Psoas muscle (tissue), 8 donors: Measurements from ENCODE around the gene FTO. TPM values are rescaled to one million over a fixed set of nuclear protein-coding genes. Genes with fewer than 3 reads are reported as not detected.

Experiments
- ATAC-seq, 4 donors: fragments of 200-7000 bp; cut with Tn5 transposase; one replicate each; pipeline ENCODE4 v1.9.1; 2020; ENCODE audit warnings: moderate library complexity in 3 of 4, mild to moderate bottlenecking in 2 of 4
- DNase-seq, 2 donors: peaks; one replicate each; pipeline ENCODE4 v3.0.0-alpha.2; 2020
- H3K27ac ChIP-seq: fragments of 200-600 bp; one replicate; pipeline ENCODE4 v1.8.0; 2022
- H3K27me3 ChIP-seq, 3 donors: fragments of 200-600 bp in 1 of 3; one replicate each; pipeline versions ENCODE4 v1.6.1 to v1.8.0; 2013 to 2022; ENCODE audit warnings: low read length in 2 of 3, mild to moderate bottlenecking in 2 of 3, moderate library complexity in 1 of 3; ENCODE audit not compliant: insufficient read depth in 3 of 3
- H3K36me3 ChIP-seq, 2 donors: fragments of 200-600 bp in 1 of 2; one replicate each; pipeline versions ENCODE4 v1.6.1 to v1.8.0; 2013 to 2022; ENCODE audit warnings: low read depth in 1 of 2, mild to moderate bottlenecking in 1 of 2, moderate library complexity in 1 of 2; ENCODE audit not compliant: insufficient read depth in 1 of 2
- H3K4me1 ChIP-seq: fragments of 200-600 bp; one replicate; pipeline ENCODE4 v1.8.0; 2022
- H3K4me3 ChIP-seq: fragments of 200-600 bp; one replicate; pipeline ENCODE4 v1.8.0; 2022; ENCODE audit warnings: mild to moderate bottlenecking
- H3K9me3 ChIP-seq: fragments of 200-600 bp; one replicate; pipeline ENCODE4 v1.8.0; 2022
- CTCF ChIP-seq: fragments of 200-600 bp; IDR thresholded peaks from one replicate; pipeline ENCODE4 v1.8.0; 2022; ENCODE audit warnings: antibody characterized with exemption
- WGBS, 3 donors: extraction: QIAGEN DNeasy Blood & Tissue Kit; methylation state at CpG; one replicate each; pipeline versions ENCODE4 v1.1.6 to v1.1.7; 2013; 5-methylcytosine and 5-hydroxymethylcytosine counted together
- intact Hi-C, 2 donors: fragments of 100-400 bp; cut with DNase I; formaldehyde crosslinking; loops; one replicate each; pipeline versions ENCODE4 v1.11.0 to v1.14.2; 2022
- polyA plus RNA-seq, 3 donors: library from polyadenylated mRNA; stranded (reverse); fragments of 200-250 nt; gene quantifications; one replicate each; pipeline ENCODE4 v1.2.3, GENCODE V29; 2013
- total RNA-seq, 4 donors: library from RNA; stranded (reverse); fragmentation: NEBNext Ultra II Directional in 2 of 4; extraction: Animal tissue kit (Norgen Biotek cat#: 25700) in 2 of 4; gene quantifications; one replicate each; pipeline versions ENCODE4 v1.2.1 to v1.2.4, GENCODE V29; 2021 to 2023
- donor health status: healthy with polysubstance abuse.
- donor health status: DM: no; HTN: no; CAD: no; lungs with moderate emphysema.
- donor health status: Bipolar disorder and iron deficiency.
- donor health status: healthy.
- donor health status: DM: yes; HTN: yes; CAD: no.
- donor health status: DM: no; HTN: no; CAD: no.
- donor health status: DM: no; HTN: no; CAD: no.
- donor health status: DM: yes; HTN: yes; CAD: no.

The FTO gene
- total and polyA plus RNA-seq, 7 donors, result 14.2 to 67.6 (median 47.4) TPM

DNA sequence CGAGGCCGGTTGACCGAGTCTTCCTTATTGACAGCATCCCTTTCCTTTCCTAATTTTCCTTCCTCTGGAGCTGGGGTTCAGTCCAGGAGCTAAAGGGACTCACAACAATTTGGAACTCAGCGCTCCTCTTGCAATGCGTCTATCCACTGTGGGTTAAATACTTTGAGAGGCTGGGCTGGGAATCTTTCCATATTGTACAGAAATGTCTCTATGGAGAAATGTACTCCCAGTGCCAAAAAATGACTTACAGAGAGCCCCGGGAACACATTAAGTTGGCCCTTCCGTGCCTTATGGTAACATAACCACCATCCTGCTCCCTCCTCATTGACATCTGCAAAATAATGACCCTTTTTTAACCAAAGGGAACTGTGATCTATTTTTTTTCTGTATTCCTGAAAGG, 192.8 kb downstream of the FTO start:
- no peak overlapping the region for H3K4me3 ChIP-seq
- H3K36me3 ChIP-seq, result no peaks in the 10 kb centered on the region
- H3K27me3 ChIP-seq, result no peaks in the 10 kb centered on the region
- no peak for DNase-seq
- ATAC-seq, result no peak
- H3K9me3 ChIP-seq, result no peaks in the 10 kb centered on the region
- no peak overlapping the region for H3K27ac ChIP-seq
- intact Hi-C loops, result no loop called here
- H3K4me1 ChIP-seq, result peaks cover 23% of the 10 kb centered on the region
- WGBS, 3 donors, result 70 to 78% (median 72%) methylated on average over 7 of the region's 7 CpGs
- TF ChIP-seq CTCF, result no peak

DNA sequence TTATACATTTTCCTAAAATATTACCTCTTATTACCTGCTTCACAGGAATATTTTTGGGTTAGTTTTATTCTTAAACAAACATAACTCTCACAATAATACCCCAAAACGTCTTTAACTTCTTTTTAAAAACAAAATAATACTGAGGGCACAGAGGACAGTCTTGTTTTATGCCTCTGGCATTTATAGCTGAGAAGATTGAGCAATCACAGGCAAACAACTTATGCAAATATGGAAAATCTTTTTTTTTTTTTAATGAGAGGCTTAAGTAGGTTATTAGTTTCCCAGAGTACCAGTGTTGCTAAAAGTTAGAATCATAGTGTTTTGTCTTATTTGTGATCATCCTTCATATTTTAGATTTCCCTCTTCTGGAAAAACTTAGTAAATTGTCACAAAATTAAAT, 195.0 kb downstream of the FTO start:
- intact Hi-C loops, result no loop called here
- no peak for DNase-seq
- no peak for ATAC-seq
- Histone ChIP-seq H3K9me3 (no peaks in the 10 kb centered on the region), H3K4me3 (no peak overlapping the region), H3K4me1 (peaks cover 15% of the 10 kb centered on the region), H3K36me3 (no peaks in the 10 kb centered on the region), H3K27ac (no peak overlapping the region), H3K27me3 (no peaks in the 10 kb centered on the region)
- TF ChIP-seq CTCF, result no peak
- WGBS, 3 donors, result 65 to 88% (median 67%) methylated on average over 1 of the region's 1 CpG

- intact Hi-C loops, result no loop called here
- no peak overlapping the region for H3K27ac ChIP-seq
- H3K4me1 ChIP-seq, result peaks cover 12% of the 10 kb centered on the region
- no peak for TF ChIP-seq CTCF
- H3K4me3 ChIP-seq, result no peak overlapping the region
- H3K27me3 ChIP-seq, result no peaks in the 10 kb centered on the region
- WGBS, 3 donors, result 84 to 88% (median 86%) methylated on average over 1 of the region's 1 CpG
- DNase-seq, result no peak
- no peak for ATAC-seq
- no peaks in the 10 kb centered on the region for H3K9me3 ChIP-seq
- H3K36me3 ChIP-seq, result no peaks in the 10 kb centered on the region
Observed at GRCh38 chr16:53899431-53899830, 195.5 kb downstream of the FTO start.

DNA sequence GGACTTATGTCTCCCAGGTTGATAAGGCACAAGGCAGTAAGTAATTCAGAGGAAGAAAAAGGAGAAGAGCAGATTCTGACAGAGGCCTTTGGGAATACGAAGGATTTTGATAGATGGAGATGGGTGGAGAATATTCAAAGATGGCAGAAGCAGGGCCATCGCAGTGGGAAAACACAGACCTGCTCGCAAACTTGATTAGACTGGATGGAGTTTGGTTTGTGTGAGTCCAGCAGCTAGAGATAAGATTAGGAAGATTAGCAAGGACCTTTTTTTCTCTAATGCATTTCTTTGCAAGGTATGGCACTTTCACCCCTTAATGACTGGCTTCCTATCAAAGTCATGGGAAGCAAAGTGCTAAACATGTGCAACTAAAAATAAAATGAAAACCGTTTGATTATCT, 196.7 kb downstream of the FTO start:
- H3K27ac ChIP-seq, result no peak overlapping the region
- ATAC-seq (no peak), DNase-seq (no peak)
- WGBS, 3 donors, result 80 to 90% (median 82%) methylated on average over 4 of the region's 4 CpGs
- TF ChIP-seq CTCF, result no peak
- no peaks in the 10 kb centered on the region for H3K36me3 ChIP-seq
- H3K4me3 ChIP-seq, result no peak overlapping the region
- no peaks in the 10 kb centered on the region for H3K9me3 ChIP-seq
- peaks cover 10% of the 10 kb centered on the region for H3K4me1 ChIP-seq
- H3K27me3 ChIP-seq, result no peaks in the 10 kb centered on the region
- intact Hi-C loops, result no loop called here

DNA sequence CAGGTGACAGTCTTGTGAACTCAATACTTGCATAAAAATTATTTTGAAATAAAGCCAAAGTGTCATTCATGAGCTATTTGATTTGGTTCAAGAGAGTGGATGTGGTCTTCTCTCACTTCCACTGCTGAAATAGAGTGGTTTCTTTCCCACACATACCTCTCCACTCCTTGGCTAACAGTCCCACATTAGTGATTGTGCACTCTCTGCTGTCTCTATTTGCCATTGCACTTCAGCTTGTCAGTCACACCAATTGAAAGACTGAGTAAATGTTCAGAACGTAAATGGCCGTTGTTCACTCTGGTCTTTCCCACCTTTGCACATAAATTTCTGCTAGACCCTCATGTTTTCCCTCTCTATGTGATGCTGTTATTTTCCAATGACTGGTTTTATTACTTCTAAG, 197.5 kb downstream of the FTO start:
- TF ChIP-seq CTCF, result no peak
- DNase-seq (no peak), ATAC-seq (no peak)
- Histone ChIP-seq H3K36me3 (no peaks in the 10 kb centered on the region), H3K4me3 (no peak overlapping the region), H3K9me3 (no peaks in the 10 kb centered on the region), H3K27me3 (no peaks in the 10 kb centered on the region), H3K4me1 (peaks cover 10% of the 10 kb centered on the region), H3K27ac (no peak overlapping the region)
- intact Hi-C loops, result no loop called here
- WGBS, 3 donors, result 91 to 95% (median 93%) methylated on average over 2 of the region's 2 CpGs
